Smooth muscle cell (in vitro differentiated cells): ENCODE data around the gene C1QTNF6. TPM values are rescaled to one million over a fixed set of nuclear protein-coding genes. Genes with fewer than 3 reads are reported as not detected.

Experiments
- DNase-seq: peaks from one replicate; lab custom pipeline; 2025; ENCODE audit not compliant: unreplicated experiment; lab: John Stamatoyannopoulos, UW
- H2AFZ ChIP-seq: fragments of 200-600 bp; sonication (generic); 2 replicates; pipeline ENCODE4 v1.6.0; 2016; ENCODE audit warnings: antibody characterized with exemption, low read depth, mild to moderate bottlenecking
- H3F3A ChIP-seq: fragments of 200-600 bp; sonication (generic); 2 replicates; pipeline ENCODE4 v1.6.0; 2017; ENCODE audit warnings: antibody characterized with exemption, low read depth
- H3K27ac ChIP-seq: fragments of 200-600 bp; sonication (generic); 2 replicates; pipeline ENCODE4 v1.5.1; 2016; ENCODE audit warnings: low read depth, mild to moderate bottlenecking
- H3K27me3 ChIP-seq: fragments of 200-600 bp; sonication (generic); 2 replicates; pipeline ENCODE4 v1.6.1; 2016; ENCODE audit warnings: low read depth, mild to moderate bottlenecking
- H3K36me3 ChIP-seq: fragments of 200-600 bp; sonication (generic); 2 replicates; pipeline ENCODE4 v1.5.1; 2016; ENCODE audit warnings: low read depth
- H3K4me1 ChIP-seq: fragments of 200-600 bp; sonication (generic); 2 replicates; pipeline ENCODE4 v1.5.1; 2016; ENCODE audit warnings: low read depth
- H3K4me2 ChIP-seq: fragments of 200-600 bp; sonication (generic); 2 replicates; pipeline ENCODE4 v1.6.0; 2016; ENCODE audit warnings: mild to moderate bottlenecking
- H3K4me3 ChIP-seq: fragments of 200-600 bp; sonication (generic); 2 replicates; pipeline ENCODE4 v1.5.1; 2016; ENCODE audit warnings: mild to moderate bottlenecking
- H3K79me2 ChIP-seq: fragments of 200-600 bp; sonication (generic); 2 replicates; pipeline ENCODE4 v1.6.0; 2016; ENCODE audit warnings: low read depth, mild to moderate bottlenecking
- H3K9ac ChIP-seq: fragments of 200-600 bp; sonication (generic); 2 replicates; pipeline ENCODE4 v1.6.0; 2016; ENCODE audit warnings: low read depth
- H3K9me3 ChIP-seq: fragments of 200-600 bp; sonication (generic); replicated peaks from 2 replicates; pipeline ENCODE4 v1.5.1; 2016; ENCODE audit warnings: low read depth
- H4K20me1 ChIP-seq: fragments of 200-600 bp; sonication (generic); 2 replicates; pipeline ENCODE4 v1.6.0; 2016; ENCODE audit warnings: low read depth
- WGBS: methylation state at CpG from one replicate; pipeline ENCODE4 v1.1.7; 2016; ENCODE audit warnings: low lambda C conversion rate; 5-methylcytosine and 5-hydroxymethylcytosine counted together
- polyA plus RNA-seq: library from polyadenylated mRNA; unstranded; fragments of >200 nt; fragmentation: Nextera tagmentation; extraction: Ambion mirVana; gene quantifications from 2 replicates; pipeline ENCODE4 v1.2.1, GENCODE V29; 2016
- total RNA-seq: library from RNA; depleted of rRNA; stranded (reverse); fragments of >200 nt; gene quantifications from 2 replicates; pipeline ENCODE4 v1.2.3, GENCODE V29; 2014
- TF ChIP-seq, protein P1 (sequence below): fragments of 200-600 bp; sonication (generic); IDR thresholded peaks from 2 replicates; pipeline ENCODE4 v1.5.1; 2017; ENCODE audit warnings: borderline replicate concordance, mild to moderate bottlenecking, antibody characterized with exemption; ENCODE audit not compliant: insufficient read depth, poor library complexity, severe bottlenecking

The C1QTNF6 gene
- total and polyA plus RNA-seq, 2 experiments from 2014 or later: 14.3 to 26.8 TPM

- 93% methylated on average over 12 of the region's 12 CpGs for WGBS
- TF ChIP-seq, protein P1, sequence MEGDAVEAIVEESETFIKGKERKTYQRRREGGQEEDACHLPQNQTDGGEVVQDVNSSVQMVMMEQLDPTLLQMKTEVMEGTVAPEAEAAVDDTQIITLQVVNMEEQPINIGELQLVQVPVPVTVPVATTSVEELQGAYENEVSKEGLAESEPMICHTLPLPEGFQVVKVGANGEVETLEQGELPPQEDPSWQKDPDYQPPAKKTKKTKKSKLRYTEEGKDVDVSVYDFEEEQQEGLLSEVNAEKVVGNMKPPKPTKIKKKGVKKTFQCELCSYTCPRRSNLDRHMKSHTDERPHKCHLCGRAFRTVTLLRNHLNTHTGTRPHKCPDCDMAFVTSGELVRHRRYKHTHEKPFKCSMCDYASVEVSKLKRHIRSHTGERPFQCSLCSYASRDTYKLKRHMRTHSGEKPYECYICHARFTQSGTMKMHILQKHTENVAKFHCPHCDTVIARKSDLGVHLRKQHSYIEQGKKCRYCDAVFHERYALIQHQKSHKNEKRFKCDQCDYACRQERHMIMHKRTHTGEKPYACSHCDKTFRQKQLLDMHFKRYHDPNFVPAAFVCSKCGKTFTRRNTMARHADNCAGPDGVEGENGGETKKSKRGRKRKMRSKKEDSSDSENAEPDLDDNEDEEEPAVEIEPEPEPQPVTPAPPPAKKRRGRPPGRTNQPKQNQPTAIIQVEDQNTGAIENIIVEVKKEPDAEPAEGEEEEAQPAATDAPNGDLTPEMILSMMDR: no peak
- Histone ChIP-seq H3F3A (no peaks in the 10 kb centered on the region), H3K4me1 (peaks cover 27% of the 10 kb centered on the region), H3K9me3 (no peaks in the 10 kb centered on the region), H3K79me2 (no peaks in the 10 kb centered on the region), H3K27ac (no peak overlapping the region), H2AFZ (no peak overlapping the region), H3K36me3 (no peaks in the 10 kb centered on the region), H4K20me1 (no peaks in the 10 kb centered on the region), H3K4me2 (no peak overlapping the region), H3K4me3 (no peak overlapping the region), H3K9ac (no peak overlapping the region), H3K27me3 (no peaks in the 10 kb centered on the region)
- DNase-seq: no peak
Measured at GRCh38 chr22:37184380-37184755, 3.7 kb downstream of the C1QTNF6 start.

DNA sequence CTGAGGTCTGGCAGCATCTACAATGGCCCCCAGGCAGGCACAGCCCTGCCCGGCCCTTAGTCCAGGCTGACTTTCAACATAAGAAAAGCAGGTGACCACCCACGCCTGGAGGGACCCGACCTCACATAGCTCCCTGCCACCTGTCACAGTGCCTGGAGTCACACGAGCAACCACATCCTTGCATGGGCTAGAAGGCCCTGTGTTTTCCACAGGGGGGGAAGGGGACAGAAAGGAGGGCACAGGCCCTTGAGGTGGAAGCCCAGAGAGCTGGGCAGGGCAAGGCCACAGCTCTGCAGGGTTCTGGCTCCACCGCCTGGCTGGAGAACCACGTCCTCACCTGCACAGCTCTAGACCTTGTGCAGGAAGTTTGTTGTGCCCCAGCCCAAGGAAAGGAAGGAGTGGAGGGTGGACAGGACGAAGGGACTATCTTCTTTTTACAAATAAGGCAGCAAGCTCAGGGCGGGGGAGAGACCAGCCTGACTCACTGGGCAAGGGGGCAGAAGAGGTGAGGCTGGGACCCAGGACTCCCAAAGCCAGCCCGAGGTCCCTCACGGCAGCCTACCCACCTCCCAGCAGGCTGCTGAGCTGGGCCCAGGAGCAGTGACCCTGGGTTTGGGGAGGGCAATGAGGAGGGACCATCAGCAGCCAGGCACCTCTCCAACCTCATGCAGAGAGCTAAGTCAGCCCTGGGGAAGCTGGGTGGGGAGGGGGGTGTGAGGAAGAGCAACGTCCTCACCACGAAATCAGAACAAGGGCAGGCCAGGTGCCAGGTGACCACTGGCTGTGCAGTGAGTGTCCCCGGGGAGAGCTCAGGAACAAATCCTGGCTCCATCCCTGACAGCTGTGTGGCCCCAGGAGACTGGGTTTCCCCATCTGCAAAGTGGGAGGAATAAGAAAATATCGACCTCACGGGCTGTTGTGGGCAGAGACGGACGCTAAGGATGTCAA lies 4.3 kb downstream of the C1QTNF6 start:
- Histone ChIP-seq H3K9ac (no peak overlapping the region), H3F3A (no peaks in the 10 kb centered on the region)
- 82% methylated on average over 17 of the region's 17 CpGs for WGBS

DNA sequence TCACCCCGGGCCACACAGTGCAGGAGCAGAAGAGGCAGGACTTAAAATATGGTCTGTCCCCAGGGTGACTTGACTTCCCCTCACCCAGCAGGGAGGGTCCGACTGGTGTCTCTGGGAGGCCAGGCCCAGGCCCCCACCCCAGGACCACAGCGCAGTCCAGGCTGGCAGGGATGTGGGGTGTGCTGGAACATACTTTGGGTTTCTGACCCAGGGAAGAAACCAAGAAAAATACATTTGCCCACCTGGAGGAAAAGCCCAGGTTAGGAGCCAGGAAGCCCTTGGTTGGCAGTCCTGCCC lies 5.2 kb downstream of the C1QTNF6 start:
- TF ChIP-seq, protein P1: no peak
- H3K4me3 ChIP-seq: no peak overlapping the region
- H3K36me3 ChIP-seq: no peaks in the 10 kb centered on the region
- H3K27ac ChIP-seq: no peak overlapping the region
- H3K4me2 ChIP-seq: no peak overlapping the region
- H4K20me1 ChIP-seq: no peaks in the 10 kb centered on the region
- H3K4me1 ChIP-seq: peaks cover 25% of the 10 kb centered on the region
- no peak for DNase-seq
- 96% methylated on average over 3 of the region's 3 CpGs for WGBS
- H3F3A ChIP-seq: peaks cover 3% of the 10 kb centered on the region
- H3K79me2 ChIP-seq: no peaks in the 10 kb centered on the region
- no peaks in the 10 kb centered on the region for H3K9me3 ChIP-seq
- no peak overlapping the region for H2AFZ ChIP-seq
- no peaks in the 10 kb centered on the region for H3K27me3 ChIP-seq
- no peak overlapping the region for H3K9ac ChIP-seq

More for the DNA sequence above, 4.3 kb downstream of the C1QTNF6 start:
- DNase-seq: no peak
- H3K4me3 ChIP-seq: no peak overlapping the region
- H3K36me3 ChIP-seq: no peaks in the 10 kb centered on the region
- H3K9me3 ChIP-seq: no peaks in the 10 kb centered on the region
- no peaks in the 10 kb centered on the region for H3K27me3 ChIP-seq
- no peak overlapping the region for H3K4me2 ChIP-seq
- peaks cover 25% of the 10 kb centered on the region for H3K4me1 ChIP-seq
- H3K79me2 ChIP-seq: no peaks in the 10 kb centered on the region
- no peak overlapping the region for H3K27ac ChIP-seq
- no peaks in the 10 kb centered on the region for H4K20me1 ChIP-seq
- TF ChIP-seq, protein P1: no peak
- no peak overlapping the region for H2AFZ ChIP-seq
